ENCODE data around the gene OR11G2. TPM values are rescaled to one million over a fixed set of nuclear protein-coding genes. Genes with fewer than 3 reads are reported as not detected.
"Not testable (repeated sequence)": the region's sequence is repeated elsewhere in the genome, so short reads cannot be mapped to it uniquely, and the experiment has no call there.

The OR11G2 gene
- total and polyA plus RNA-seq, 4 donors, result not detected

GRCh38 chr14:20197459-20197858, 6.8 kb downstream of the OR11G2 start:
- Histone ChIP-seq H3K27me3 (ENCODE audit: control insufficient read depth in 3 of 3, insufficient read depth in 3 of 3, low read length in 2 of 3) (no peaks in the 10 kb centered on the region), H3K4me1 (ENCODE audit: control insufficient read depth in 5 of 5, insufficient read depth in 5 of 5, low read length in 5 of 5) (no peaks in the 10 kb centered on the region), H3K4me3 (no peak overlapping the region), H3K9ac (ENCODE audit: insufficient read depth in 1 of 2, low read length in 2 of 2) (no peak overlapping the region), H3K27ac (ENCODE audit: low read depth in 1 of 2, low read length in 1 of 2) (no peak overlapping the region), H3K9me3 (ENCODE audit: control insufficient read depth in 4 of 4, insufficient read depth in 3 of 4, low read length in 3 of 4) (peaks cover 0 to 6% (median 0%) of the 10 kb centered on the region in 4 donors), H3K36me3 (ENCODE audit: control insufficient read depth in 4 of 4, insufficient read depth in 4 of 4, low read length in 4 of 4) (no peaks in the 10 kb centered on the region)
- no peak for TF ChIP-seq CTCF (IDR thresholded peaks at IDR 0.05; ENCODE audit: control extremely low read depth, extremely low read depth)
- DNase-seq (no peak), ATAC-seq (ENCODE audit: insufficient read depth, low FRiP score) (no peak)
- 60 to 66% methylated on average over 6 of the region's 6 CpGs for WGBS, 2 donors

- H3K4me3 ChIP-seq, result no peak overlapping the region
- no peak for ATAC-seq (ENCODE audit: insufficient read depth, low FRiP score)
- 62 to 72% methylated on average over 5 of the region's 5 CpGs for WGBS, 2 donors
- H3K9me3 ChIP-seq (ENCODE audit: control insufficient read depth in 4 of 4, insufficient read depth in 3 of 4, low read length in 3 of 4), result peaks cover 0 to 6% (median 0%) of the 10 kb centered on the region in 4 donors
- H3K36me3 ChIP-seq (ENCODE audit: control insufficient read depth in 4 of 4, insufficient read depth in 4 of 4, low read length in 4 of 4), result no peaks in the 10 kb centered on the region
- no peaks in the 10 kb centered on the region for H3K27me3 ChIP-seq (ENCODE audit: control insufficient read depth in 3 of 3, insufficient read depth in 3 of 3, low read length in 2 of 3)
- no peaks in the 10 kb centered on the region for H3K4me1 ChIP-seq (ENCODE audit: control insufficient read depth in 5 of 5, insufficient read depth in 5 of 5, low read length in 5 of 5)
- H3K27ac ChIP-seq (ENCODE audit: low read depth in 1 of 2, low read length in 1 of 2), result no peak overlapping the region
- no peak for DNase-seq
- no peak for TF ChIP-seq CTCF (IDR thresholded peaks at IDR 0.05; ENCODE audit: control extremely low read depth, extremely low read depth)
- H3K9ac ChIP-seq (ENCODE audit: insufficient read depth in 1 of 2, low read length in 2 of 2), result no peak overlapping the region
Observed at GRCh38 chr14:20198991-20199390, 8.3 kb downstream of the OR11G2 start.

GRCh38 chr14:20204721-20205120, 14.0 kb downstream of the OR11G2 start:
- no peaks in the 10 kb centered on the region for H3K36me3 ChIP-seq (ENCODE audit: control insufficient read depth in 4 of 4, insufficient read depth in 4 of 4, low read length in 4 of 4)
- no peak overlapping the region for H3K27ac ChIP-seq (ENCODE audit: low read depth in 1 of 2, low read length in 1 of 2)
- no peaks in the 10 kb centered on the region for H3K4me1 ChIP-seq (ENCODE audit: control insufficient read depth in 5 of 5, insufficient read depth in 5 of 5, low read length in 5 of 5)
- no peak overlapping the region for H3K9ac ChIP-seq (ENCODE audit: insufficient read depth in 1 of 2, low read length in 2 of 2)
- no peak for DNase-seq
- no peaks in the 10 kb centered on the region for H3K27me3 ChIP-seq (ENCODE audit: control insufficient read depth in 3 of 3, insufficient read depth in 3 of 3, low read length in 2 of 3)
- no peak overlapping the region for H3K4me3 ChIP-seq
- no peak for ATAC-seq (ENCODE audit: insufficient read depth, low FRiP score)
- TF ChIP-seq CTCF (IDR thresholded peaks at IDR 0.05; ENCODE audit: control extremely low read depth, extremely low read depth), result no peak
- peaks cover 0 to 17% (median 1%) of the 10 kb centered on the region in 4 donors for H3K9me3 ChIP-seq (ENCODE audit: control insufficient read depth in 4 of 4, insufficient read depth in 3 of 4, low read length in 3 of 4)
- WGBS, 2 donors, result 30 to 40% methylated on average over 3 of the region's 3 CpGs

GRCh38 chr14:20209595-20209994, 18.9 kb downstream of the OR11G2 start:
- Histone ChIP-seq H3K4me1 (ENCODE audit: control insufficient read depth in 5 of 5, insufficient read depth in 5 of 5, low read length in 5 of 5) (no peaks in the 10 kb centered on the region), H3K27ac (ENCODE audit: low read depth in 1 of 2, low read length in 1 of 2) (no peak overlapping the region), H3K4me3 (no peak overlapping the region), H3K27me3 (ENCODE audit: control insufficient read depth in 3 of 3, insufficient read depth in 3 of 3, low read length in 2 of 3) (no peaks in the 10 kb centered on the region), H3K36me3 (ENCODE audit: control insufficient read depth in 4 of 4, insufficient read depth in 4 of 4, low read length in 4 of 4) (no peaks in the 10 kb centered on the region), H3K9me3 (ENCODE audit: control insufficient read depth in 4 of 4, insufficient read depth in 3 of 4, low read length in 3 of 4) (peaks cover 0 to 9% (median 2%) of the 10 kb centered on the region in 4 donors), H3K9ac (ENCODE audit: insufficient read depth in 1 of 2, low read length in 2 of 2) (no peak overlapping the region)
- no peak for ATAC-seq (ENCODE audit: insufficient read depth, low FRiP score)
- no peak for TF ChIP-seq CTCF (IDR thresholded peaks at IDR 0.05; ENCODE audit: control extremely low read depth, extremely low read depth)
- 68 to 90% methylated on average over 2 of the region's 2 CpGs for WGBS, 2 donors
- DNase-seq, result no peak

GRCh38 chr14:20212406-20212805, 21.7 kb downstream of the OR11G2 start:
- ATAC-seq (ENCODE audit: insufficient read depth, low FRiP score); H3K9me3 ChIP-seq (ENCODE audit: control insufficient read depth in 4 of 4, insufficient read depth in 3 of 4, low read length in 3 of 4); H3K36me3 ChIP-seq (ENCODE audit: control insufficient read depth in 4 of 4, insufficient read depth in 4 of 4, low read length in 4 of 4); DNase-seq; H3K27ac ChIP-seq (ENCODE audit: low read depth in 1 of 2, low read length in 1 of 2); H3K4me3 ChIP-seq; H3K27me3 ChIP-seq (ENCODE audit: control insufficient read depth in 3 of 3, insufficient read depth in 3 of 3, low read length in 2 of 3); H3K4me1 ChIP-seq (ENCODE audit: control insufficient read depth in 5 of 5, insufficient read depth in 5 of 5, low read length in 5 of 5); H3K9ac ChIP-seq (ENCODE audit: insufficient read depth in 1 of 2, low read length in 2 of 2): not testable (repeated sequence)
- WGBS, 2 donors, result 87% methylated on average over 21 of the region's 28 CpGs; no CpG with 5 or more reads in 1 of the 2 donors
